OCI-LY7 (cell line): ENCODE measurements around the gene ZRSR2. TPM values are rescaled to one million over a fixed set of nuclear protein-coding genes. Genes with fewer than 3 reads are reported as not detected.

Experiments
- BruUV-seq: library from RNA; stranded (reverse); fragments of 400-500 nt; replicated peaks from 2 replicates; lab custom pipeline; 2021; lab: Mats Ljungman, UMichigan
- CTCF ChIA-PET: fragments of 300-600 bp; sonication (Branson Sonifier 250); formaldehyde crosslinking; loops from one replicate; lab custom pipeline; 2022; ENCODE audit warnings: antibody characterized with exemption; ENCODE audit not compliant: unreplicated experiment; lab: Charles Lee
- POLR2A ChIA-PET: fragments of 300-600 bp; sonication (Branson Sonifier 250); formaldehyde crosslinking; loops from one replicate; lab custom pipeline; 2022; ENCODE audit warnings: antibody characterized with exemption; lab: Charles Lee
- DNase-seq: peaks from one replicate; pipeline ENCODE4 v3.0.0-alpha.2; 2015; ENCODE audit warnings: low spot score
- H2AFZ ChIP-seq: fragments of 200-600 bp; sonication (generic), shearing (Covaris generic); 2 replicates; pipeline ENCODE4 v1.6.1; 2014; ENCODE audit warnings: mild to moderate bottlenecking, antibody characterized with exemption, low read length, moderate library complexity
- H3K27ac ChIP-seq: fragments of 200-600 bp; sonication (generic); 2 replicates; pipeline ENCODE4 v1.5.1; 2014; ENCODE audit warnings: mixed run types, low read depth, mild to moderate bottlenecking, moderate library complexity, low read length, inconsistent platforms; ENCODE audit not compliant: poor library complexity, severe bottlenecking
- H3K36me3 ChIP-seq: fragments of 200-600 bp; sonication (generic); 2 replicates; pipeline ENCODE4 v1.6.1; 2014; ENCODE audit warnings: mild to moderate bottlenecking, antibody characterized with exemption, low read length, moderate library complexity, mixed read lengths; ENCODE audit not compliant: insufficient read depth
- H3K4me1 ChIP-seq: fragments of 200-600 bp; sonication (generic); 2 replicates; pipeline ENCODE4 v1.5.1; 2014; ENCODE audit warnings: mild to moderate bottlenecking, low read length; ENCODE audit not compliant: insufficient read depth, poor library complexity, severe bottlenecking
- H3K4me2 ChIP-seq: fragments of 200-600 bp; sonication (generic); 2 replicates; pipeline ENCODE4 v1.6.1; 2014; ENCODE audit warnings: mild to moderate bottlenecking, low read length
- H3K4me3 ChIP-seq: fragments of 200-600 bp; sonication (generic); 2 replicates; pipeline ENCODE4 v1.5.1; 2014; ENCODE audit warnings: mild to moderate bottlenecking, low read depth, low read length; ENCODE audit not compliant: poor library complexity, severe bottlenecking
- H3K79me2 ChIP-seq: fragments of 200-600 bp; sonication (generic); 2 replicates; pipeline ENCODE4 v1.6.1; 2016; ENCODE audit warnings: low read depth, mild to moderate bottlenecking, low read length, moderate library complexity, mixed read lengths; ENCODE audit not compliant: insufficient read depth
- H3K9me2 ChIP-seq: fragments of 200-600 bp; sonication (generic); 2 replicates; pipeline ENCODE4 v1.6.1; 2016; ENCODE audit warnings: mild to moderate bottlenecking, low read length, mixed read lengths; ENCODE audit not compliant: insufficient read depth
- H3K9me3 ChIP-seq: fragments of 200-600 bp; sonication (generic); 2 replicates; pipeline ENCODE4 v1.6.1; 2014; ENCODE audit warnings: mild to moderate bottlenecking, mixed run types, low read length, mixed read lengths
- H4K20me1 ChIP-seq: fragments of 200-600 bp; sonication (generic); 2 replicates; pipeline ENCODE4 v1.6.1; 2014; ENCODE audit warnings: mild to moderate bottlenecking, antibody characterized with exemption, low read length, moderate library complexity, mixed read lengths; ENCODE audit not compliant: insufficient read depth
- CTCF ChIP-seq: fragments of 200-600 bp; sonication (generic); conservative IDR thresholded peaks from 2 replicates; pipeline ENCODE4 v1.5.1; 2014; ENCODE audit warnings: mild to moderate bottlenecking, antibody characterized with exemption, low read length, moderate library complexity, mixed read lengths
- EZH2phosphoT487 ChIP-seq: fragments of 200-600 bp; sonication (generic); IDR thresholded peaks from 2 replicates; pipeline ENCODE4 v1.6.1; 2018; ENCODE audit warnings: low read depth, borderline replicate concordance, mild to moderate bottlenecking, mixed run types, antibody characterized with exemption, low read length, moderate library complexity, mixed read lengths
- intact Hi-C: fragments of 100-400 bp; cut with micrococcal nuclease; formaldehyde crosslinking; loops from one replicate; pipeline ENCODE4 v1.10.0; 2022; ENCODE audit not compliant: unreplicated experiment
- total RNA-seq, 2 experiments: library from RNA; depleted of rRNA in 1 of 2; stranded (reverse); fragments of >200 nt in 1 of 2; shearing (Covaris generic) in 1 of 2; gene quantifications; 2 replicates each; pipeline ENCODE4 v1.2.3, GENCODE V29; 2014 to 2022

ZRSR2 gene
- total RNA-seq, 2 experiments from 2014 or later = 6.2 to 14.0 TPM

- TF ChIP-seq EZH2phosphoT487 (no peak), CTCF (no peak)
- Histone ChIP-seq H3K27ac (no peak overlapping the region), H3K9me2 (no peaks in the 10 kb centered on the region), H4K20me1 (no peaks in the 10 kb centered on the region), H3K9me3 (no peaks in the 10 kb centered on the region), H3K79me2 (no peaks in the 10 kb centered on the region), H3K4me1 (no peaks in the 10 kb centered on the region), H3K36me3 (peaks cover 65% of the 10 kb centered on the region), H2AFZ (no peak overlapping the region), H3K4me2 (no peak overlapping the region), H3K4me3 (no peak overlapping the region)
- no peak for DNase-seq
- BruUV-seq = no TSS peak
- ChIA-PET POLR2A (interaction anchor here (0.5 kb wide), 1 partner anchor 292 kb away, joined by 3 read pairs; no protein-coding TSS in a partner anchor), CTCF (no interaction called here)
- intact Hi-C loops = loop anchor here (10.0 kb wide), 1 partner anchor 162 kb away; no protein-coding TSS in a partner anchor
These were observed 22.1 kb downstream of the ZRSR2 start for GRCh38 chrX:15812192-15812938.

- H2AFZ ChIP-seq = no peak overlapping the region
- no peak overlapping the region for H3K4me2 ChIP-seq
- TF ChIP-seq CTCF = no peak
- no peak for TF ChIP-seq EZH2phosphoT487
- no peak overlapping the region for H3K4me3 ChIP-seq
- no peaks in the 10 kb centered on the region for H3K79me2 ChIP-seq
- intact Hi-C loops = loop anchor here (10.0 kb wide), 1 partner anchor 161 kb away; no protein-coding TSS in a partner anchor
- H3K27ac ChIP-seq = no peak overlapping the region
- DNase-seq = no peak
- no TSS peak for BruUV-seq
- no peaks in the 10 kb centered on the region for H3K9me2 ChIP-seq
- ChIA-PET POLR2A (no interaction called here), CTCF (no interaction called here)
- H4K20me1 ChIP-seq = no peaks in the 10 kb centered on the region
- H3K9me3 ChIP-seq = no peaks in the 10 kb centered on the region
- H3K36me3 ChIP-seq = peaks cover 68% of the 10 kb centered on the region
- H3K4me1 ChIP-seq = no peaks in the 10 kb centered on the region
These were observed 23.1 kb downstream of the ZRSR2 start for GRCh38 chrX:15813416-15813815.
